H1 (cell line): ENCODE data around the gene INPPL1. TPM values are rescaled to one million over a fixed set of nuclear protein-coding genes. Genes with fewer than 3 reads are reported as not detected.

Source experiments
- ATF2 ChIP-seq: IDR thresholded peaks from 2 replicates; pipeline ENCODE4 v1.6.1; 2012; ENCODE audit warnings: low read length, inconsistent platforms
- CEBPB ChIP-seq: IDR thresholded peaks from 2 replicates; pipeline ENCODE4 v1.6.1; 2012; ENCODE audit warnings: low read depth, low read length
- CHD1 ChIP-seq: IDR thresholded peaks from 2 replicates; pipeline ENCODE4 v1.6.1; 2012; ENCODE audit warnings: low read depth, low read length, improper control_type of control experiment
- CHD2 ChIP-seq: IDR thresholded peaks from 2 replicates; pipeline ENCODE4 v1.6.1; 2012; ENCODE audit warnings: low read length, improper control_type of control experiment
- CTCF ChIP-seq, 3 experiments: IDR thresholded peaks; 1 replicate in 2 of 3; 2 replicates in 1 of 3; pipeline versions ENCODE4 v1.5.1 to v1.6.1; 2011; ENCODE audit warnings: low read length in 3 of 3, mild to moderate bottlenecking in 3 of 3, inconsistent platforms in 2 of 3, low read depth in 1 of 3, moderate library complexity in 1 of 3; ENCODE audit not compliant: insufficient read depth in 1 of 3; ENCODE audit errors: control extremely low read depth in 1 of 3
- E2F6 ChIP-seq: IDR thresholded peaks from 2 replicates; pipeline ENCODE4 v1.6.1; 2012; ENCODE audit warnings: inconsistent platforms
- GABPA ChIP-seq: IDR thresholded peaks from 2 replicates; pipeline ENCODE4 v1.6.1; 2011; ENCODE audit warnings: mild to moderate bottlenecking, low read length, moderate library complexity, borderline replicate concordance; ENCODE audit not compliant: insufficient read depth
- HDAC2 ChIP-seq, 2 experiments: fragments of 300-600 bp in 1 of 2; sonication (generic) in 1 of 2; IDR thresholded peaks; 2 replicates each; pipeline ENCODE4 v1.6.1; 2011 to 2012; ENCODE audit warnings: low read depth in 2 of 2, low read length in 2 of 2, mild to moderate bottlenecking in 2 of 2, moderate library complexity in 2 of 2, borderline replicate concordance in 1 of 2, inconsistent platforms in 1 of 2
- HDAC6 ChIP-seq: IDR thresholded peaks from one replicate; pipeline ENCODE4 v1.7.1; 2012; ENCODE audit warnings: low read depth, mild to moderate bottlenecking, inconsistent platforms, low read length, moderate library complexity
- KDM4A ChIP-seq: IDR thresholded peaks from one replicate; pipeline ENCODE4 v1.7.1; 2012; ENCODE audit warnings: low read depth, mild to moderate bottlenecking, moderate library complexity, low read length, inconsistent platforms; ENCODE audit not compliant: severe bottlenecking
- MAX ChIP-seq: IDR thresholded peaks from 2 replicates; pipeline ENCODE4 v1.6.1; 2012; ENCODE audit warnings: inconsistent platforms
- POLR2AphosphoS5 ChIP-seq: IDR thresholded peaks from 2 replicates; pipeline ENCODE4 v1.6.1; 2011; ENCODE audit warnings: low read depth, low read length
- RBBP5 ChIP-seq: IDR thresholded peaks from 2 replicates; pipeline ENCODE4 v1.7.1; 2012; ENCODE audit warnings: low read depth, mild to moderate bottlenecking, inconsistent platforms, low read length, moderate library complexity, borderline replicate concordance
- RNF2 ChIP-seq: fragments of 200-900, 300-1000 bp; sonication (generic); IDR thresholded peaks from 2 replicates; pipeline ENCODE4 v1.7.1; 2016; ENCODE audit warnings: borderline replicate concordance, low read depth, mild to moderate bottlenecking, antibody characterized with exemption, low read length; ENCODE audit not compliant: poor library complexity, severe bottlenecking; ENCODE audit errors: missing control alignments
- SP1 ChIP-seq: IDR thresholded peaks from 2 replicates; pipeline ENCODE4 v1.6.1; 2011; ENCODE audit warnings: low read depth, low read length
- SP2 ChIP-seq: IDR thresholded peaks from 2 replicates; pipeline ENCODE4 v1.6.1; 2012; ENCODE audit warnings: mild to moderate bottlenecking, low read length, inconsistent platforms
- TBP ChIP-seq: IDR thresholded peaks from 2 replicates; pipeline ENCODE4 v1.6.1; 2011; ENCODE audit warnings: low read depth, low read length, improper control_type of control experiment
- YY1 ChIP-seq: IDR thresholded peaks from 2 replicates; pipeline ENCODE4 v1.6.1; 2011; ENCODE audit warnings: low read depth, mild to moderate bottlenecking, low read length
- ZNF274 ChIP-seq: IDR thresholded peaks from 2 replicates; pipeline ENCODE4 v1.7.0; 2012; ENCODE audit warnings: low read length, borderline replicate concordance; ENCODE audit errors: extremely low read depth
- polyA plus RNA-seq, 7 experiments: library from polyadenylated mRNA; depleted of rRNA in 3 of 7; stranded (reverse) in 5 of 7; unstranded in 2 of 7; fragments of >200 nt in 5 of 7; fragments of 200-250 nt in 2 of 7; gene quantifications; 1 replicate in 5 of 7; 2 replicates in 1 of 7; 4 replicates in 1 of 7; pipeline versions ENCODE4 v1.2.1 to v1.2.3, GENCODE V29; 2011 to 2013; ENCODE audit warnings: missing spikeins in 2 of 7, mixed read lengths in 2 of 7
- total RNA-seq: library from RNA; stranded (reverse); fragmentation: NEBNext Ultra II Directional; extraction: Animal tissue kit (Norgen Biotek cat#: 25700); gene quantifications from 2 replicates; pipeline ENCODE4 v1.2.1, GENCODE V29; 2021

INPPL1 gene
- total and polyA plus RNA-seq, 2 of the 8 experiments (the other 6 are each of a cell fraction or from before 2014, with no cell fraction given), result 54.5 to 79.5 TPM

GRCh38 chr11:72238040-72238450, 13.5 kb downstream of the INPPL1 start (continued):
- TF ChIP-seq E2F6 (no peak), SP2 (no peak), RNF2 (no peak), HDAC6 (no peak), ATF2 (peak; percentile 99), HDAC2 (IDR thresholded peaks at IDR 0.05; ENCODE audit: borderline replicate concordance in 1 of 2, low read depth in 2 of 2, low read length in 2 of 2) (no peak), TBP (no peak; the same call in 1 of the 2 replicates), CEBPB (no peak), CHD2 (peak; percentile 10; the same call in 1 of the 2 replicates), GABPA (peak; percentile 9; the same call in 1 of the 2 replicates), CTCF (IDR thresholded peaks at IDR 0.05; ENCODE audit: control extremely low read depth in 1 of 3, insufficient read depth in 1 of 3, low read depth in 1 of 3, low read length in 3 of 3) (peak; percentile 88 to 95 (median 92)), YY1 (no peak), ZNF274 (no peak), SP1 (peak; percentile 49; the same call in 1 of the 2 replicates), RBBP5 (no peak), KDM4A (no peak), CHD1 (no peak), MAX (no peak), POLR2AphosphoS5 (no peak)
